ENCODE data around the gene PARD6G. TPM values are rescaled to one million over a fixed set of nuclear protein-coding genes. Genes with fewer than 3 reads are reported as not detected.

Gene PARD6G
- total RNA-seq, 1 donor from 2014 or later, result 4.1 TPM

DNA sequence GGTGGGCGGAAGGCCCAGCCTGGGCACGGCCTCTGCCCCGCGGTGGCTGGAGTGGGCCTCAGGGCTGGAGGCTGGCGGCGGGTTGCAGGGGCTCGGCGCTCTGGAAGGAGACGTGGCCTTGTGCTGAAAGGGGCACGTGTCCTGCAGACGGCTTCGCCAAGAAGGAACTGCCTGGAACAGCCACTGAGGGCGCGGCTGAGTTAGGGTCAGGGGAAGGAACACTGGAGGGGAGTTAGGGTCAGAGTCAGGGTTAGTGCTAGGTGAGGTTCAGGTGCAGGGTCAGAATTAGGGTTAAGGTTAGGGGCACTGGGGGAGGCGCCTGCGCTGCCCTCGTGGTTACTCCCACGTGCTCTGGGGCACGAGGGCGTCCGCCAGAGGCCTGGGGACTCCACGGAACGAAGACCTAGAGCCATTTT, 139.2 kb downstream of the PARD6G start:
- DNase-seq (ENCODE audit: low spot score), result no peak

- DNase-seq (ENCODE audit: low spot score), result no peak
These were observed 139.9 kb downstream of the PARD6G start for GRCh38 chr18:80107426-80107825.

Other genes starting within 250 kb of the PARD6G start
- gene RBFA, start 213.1 kb downstream of the PARD6G start, total RNA-seq, result 17.7 TPM
- gene ADNP2, start 138.3 kb downstream of the PARD6G start, total RNA-seq, result 16.2 TPM

Data from mucosa of gallbladder (tissue), 1 donor.